ENCODE measurements around the gene TREH. TPM values are rescaled to one million over a fixed set of nuclear protein-coding genes. Genes with fewer than 3 reads are reported as not detected.

TREH gene
- total and polyA plus RNA-seq, 2 of the 8 experiments (the other 6 are each of a cell fraction or from before 2014, with no cell fraction given) = 0.03 TPM; not detected in 1

DNA sequence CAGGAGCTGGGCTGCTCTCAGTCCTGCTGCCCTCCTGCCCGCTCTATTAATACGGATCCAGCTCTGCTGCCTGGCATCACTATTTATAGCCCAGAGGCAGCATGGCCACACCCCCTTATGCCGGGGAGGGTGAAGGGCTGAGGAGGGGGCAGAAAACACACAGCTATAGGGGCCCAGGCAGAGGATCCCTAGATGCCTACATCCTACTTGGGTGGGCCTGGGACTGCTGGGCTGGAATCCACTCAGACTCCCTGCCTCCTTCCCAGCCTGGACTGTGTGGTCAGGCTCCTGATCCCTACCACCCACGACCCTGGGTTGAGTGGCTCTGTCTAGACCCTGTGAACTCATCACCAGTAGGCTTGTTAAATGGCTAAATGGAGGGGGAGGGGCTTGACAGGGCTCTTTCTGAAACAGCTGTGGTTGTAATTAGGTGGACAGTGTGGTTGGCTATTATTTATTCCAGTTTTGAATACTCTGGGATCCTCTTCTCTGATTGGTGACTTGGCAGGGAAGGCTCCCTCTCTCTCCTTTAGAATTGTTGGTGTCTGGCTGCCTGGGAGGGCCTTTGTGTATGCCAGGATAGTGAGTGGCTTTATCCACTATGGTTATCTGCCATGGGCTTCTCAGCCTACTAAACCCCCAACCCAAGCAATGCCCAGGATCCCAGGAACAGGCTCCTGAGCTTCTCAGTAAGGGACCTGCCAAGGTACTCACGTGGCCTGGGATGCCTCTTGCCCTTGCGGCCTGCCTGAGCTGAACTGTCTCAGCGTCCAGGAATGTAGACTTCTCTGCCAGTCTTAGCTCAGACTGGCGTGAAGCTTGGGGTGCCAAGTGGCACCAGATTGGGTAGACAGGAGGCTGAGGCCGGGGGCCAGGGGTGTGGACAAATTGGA is 56.8 kb downstream of the TREH start (continued):
- TF ChIP-seq GABPA (IDR thresholded peaks at IDR 0.05; ENCODE audit: borderline replicate concordance, insufficient read depth, low read length) = no peak
- TF ChIP-seq TAF7 (optimal IDR thresholded peaks at IDR 0.05; ENCODE audit: borderline replicate concordance, low read depth, low read length) = no peak
- TF ChIP-seq EP300 (IDR thresholded peaks at IDR 0.05; ENCODE audit: borderline replicate concordance in 1 of 2, low read depth in 2 of 2, low read length in 2 of 2) = no peak
- TF ChIP-seq SUZ12 (IDR thresholded peaks at IDR 0.05; ENCODE audit: low read length) = no peak
- TF ChIP-seq CEBPB (IDR thresholded peaks at IDR 0.05; ENCODE audit: low read depth, low read length) = no peak
- TF ChIP-seq CBX5 (IDR thresholded peaks at IDR 0.05; ENCODE audit: low read depth, low read length) = no peak
- no peak for TF ChIP-seq TCF12 (IDR thresholded peaks at IDR 0.05; ENCODE audit: low read depth, low read length)
- no peak for TF ChIP-seq SIX5 (IDR thresholded peaks at IDR 0.05; ENCODE audit: low read depth, low read length)
- TF ChIP-seq TEAD4 (IDR thresholded peaks at IDR 0.05; ENCODE audit: low read depth, low read length) = no peak
